ENCODE data around the gene ARRB1. TPM values are rescaled to one million over a fixed set of nuclear protein-coding genes. Genes with fewer than 3 reads are reported as not detected.
A peak's percentile ranks its signal among the peaks of the same experiment; 100 is the strongest.

The ARRB1 gene
- total RNA-seq, 2 experiments from 2014 or later: 26.7 to 27.8 TPM

GRCh38 chr11:75350743-75351540 is 519 bp downstream of the ARRB1 start:
- ChIA-PET CTCF (interaction anchor here (1.7 kb wide), 2 partner anchors 11 to 71 kb away, joined by 5 read pairs; no protein-coding TSS in a partner anchor), POLR2A (interaction anchor here (1.0 to 5.8 kb wide), 6 partner anchors 12 to 80 kb away, joined by 3 to 77 read pairs (median 10); no protein-coding TSS in a partner anchor)
- Histone ChIP-seq H3K4me1 (ENCODE audit: insufficient read depth, low read length) (peaks cover 70% of the 10 kb centered on the region), H3K27me3 (ENCODE audit: control insufficient read depth in 1 of 2, insufficient read depth in 2 of 2, low read length in 2 of 2) (no peaks in the 10 kb centered on the region), H3K9me3 (ENCODE audit: control insufficient read depth in 1 of 2, insufficient read depth in 1 of 2, low read length in 2 of 2) (no peaks in the 10 kb centered on the region), H3K27ac (ENCODE audit: low read depth in 1 of 2, low read length in 2 of 2) (peak overlapping the region; percentile 73 to 80), H3K4me3 (ENCODE audit: low read length) (peak overlapping the region; percentile 74), H3K36me3 (ENCODE audit: insufficient read depth, low read length) (no peaks in the 10 kb centered on the region)
- TF ChIP-seq, protein P1, sequence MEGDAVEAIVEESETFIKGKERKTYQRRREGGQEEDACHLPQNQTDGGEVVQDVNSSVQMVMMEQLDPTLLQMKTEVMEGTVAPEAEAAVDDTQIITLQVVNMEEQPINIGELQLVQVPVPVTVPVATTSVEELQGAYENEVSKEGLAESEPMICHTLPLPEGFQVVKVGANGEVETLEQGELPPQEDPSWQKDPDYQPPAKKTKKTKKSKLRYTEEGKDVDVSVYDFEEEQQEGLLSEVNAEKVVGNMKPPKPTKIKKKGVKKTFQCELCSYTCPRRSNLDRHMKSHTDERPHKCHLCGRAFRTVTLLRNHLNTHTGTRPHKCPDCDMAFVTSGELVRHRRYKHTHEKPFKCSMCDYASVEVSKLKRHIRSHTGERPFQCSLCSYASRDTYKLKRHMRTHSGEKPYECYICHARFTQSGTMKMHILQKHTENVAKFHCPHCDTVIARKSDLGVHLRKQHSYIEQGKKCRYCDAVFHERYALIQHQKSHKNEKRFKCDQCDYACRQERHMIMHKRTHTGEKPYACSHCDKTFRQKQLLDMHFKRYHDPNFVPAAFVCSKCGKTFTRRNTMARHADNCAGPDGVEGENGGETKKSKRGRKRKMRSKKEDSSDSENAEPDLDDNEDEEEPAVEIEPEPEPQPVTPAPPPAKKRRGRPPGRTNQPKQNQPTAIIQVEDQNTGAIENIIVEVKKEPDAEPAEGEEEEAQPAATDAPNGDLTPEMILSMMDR (IDR thresholded peaks at IDR 0.05): no peak
- H3K27me3 Mint-ChIP-seq: no peaks in the 10 kb centered on the region
- ATAC-seq (ENCODE audit: poor library complexity): peak; percentile 63
- H3K27ac Mint-ChIP-seq: peak overlapping the region; percentile 91
- intact Hi-C loops (cut with DNase I, micrococcal nuclease): loop anchor here in 1 of 2 experiments (2.0 kb wide), 1 partner anchor 22 kb away; no protein-coding TSS in a partner anchor
- peaks cover 14% of the 10 kb centered on the region for H3K36me3 Mint-ChIP-seq (ENCODE audit: low read depth)
- H3K9me3 Mint-ChIP-seq: no peaks in the 10 kb centered on the region
- H3K4me1 Mint-ChIP-seq (ENCODE audit: low read depth): peaks cover 71% of the 10 kb centered on the region
- H3K4me3 Mint-ChIP-seq: peak overlapping the region; percentile 91
- peak in 13 of 14 experiments; percentile 14 to 80 (median 30) for DNase-seq

GRCh38 chr11:75350122-75350742 is 1.2 kb downstream of the ARRB1 start:
- Mint-ChIP-seq H3K36me3 (ENCODE audit: low read depth) (peaks cover 14% of the 10 kb centered on the region), H3K27me3 (no peaks in the 10 kb centered on the region), H3K4me1 (ENCODE audit: low read depth) (peaks cover 78% of the 10 kb centered on the region), H3K27ac (peak overlapping the region; percentile 91), H3K9me3 (no peaks in the 10 kb centered on the region), H3K4me3 (peak overlapping the region; percentile 91)
- TF ChIP-seq, protein P1 (IDR thresholded peaks at IDR 0.05): peak; percentile 15
- Histone ChIP-seq H3K4me1 (ENCODE audit: insufficient read depth, low read length) (peaks cover 77% of the 10 kb centered on the region), H3K27ac (ENCODE audit: low read depth in 1 of 2, low read length in 2 of 2) (peak overlapping the region; percentile 73 to 80), H3K36me3 (ENCODE audit: insufficient read depth, low read length) (no peaks in the 10 kb centered on the region), H3K4me3 (ENCODE audit: low read length) (peak overlapping the region; percentile 74), H3K9me3 (ENCODE audit: control insufficient read depth in 1 of 2, insufficient read depth in 1 of 2, low read length in 2 of 2) (no peaks in the 10 kb centered on the region), H3K27me3 (ENCODE audit: control insufficient read depth in 1 of 2, insufficient read depth in 2 of 2, low read length in 2 of 2) (no peaks in the 10 kb centered on the region)
- intact Hi-C loops (cut with DNase I, micrococcal nuclease): loop anchor here in 1 of 2 experiments (2.0 kb wide), 1 partner anchor 21 kb away; no protein-coding TSS in a partner anchor
- ATAC-seq (ENCODE audit: poor library complexity) (no peak), DNase-seq (no peak)
- POLR2A ChIA-PET: interaction anchor here (0.8 to 5.8 kb wide), 6 partner anchors 11 to 182 kb away, joined by 3 to 77 read pairs (median 4); no protein-coding TSS in a partner anchor
- CTCF ChIA-PET: interaction anchor here (1.7 kb wide), 2 partner anchors 10 to 70 kb away, joined by 5 read pairs; no protein-coding TSS in a partner anchor

DNA sequence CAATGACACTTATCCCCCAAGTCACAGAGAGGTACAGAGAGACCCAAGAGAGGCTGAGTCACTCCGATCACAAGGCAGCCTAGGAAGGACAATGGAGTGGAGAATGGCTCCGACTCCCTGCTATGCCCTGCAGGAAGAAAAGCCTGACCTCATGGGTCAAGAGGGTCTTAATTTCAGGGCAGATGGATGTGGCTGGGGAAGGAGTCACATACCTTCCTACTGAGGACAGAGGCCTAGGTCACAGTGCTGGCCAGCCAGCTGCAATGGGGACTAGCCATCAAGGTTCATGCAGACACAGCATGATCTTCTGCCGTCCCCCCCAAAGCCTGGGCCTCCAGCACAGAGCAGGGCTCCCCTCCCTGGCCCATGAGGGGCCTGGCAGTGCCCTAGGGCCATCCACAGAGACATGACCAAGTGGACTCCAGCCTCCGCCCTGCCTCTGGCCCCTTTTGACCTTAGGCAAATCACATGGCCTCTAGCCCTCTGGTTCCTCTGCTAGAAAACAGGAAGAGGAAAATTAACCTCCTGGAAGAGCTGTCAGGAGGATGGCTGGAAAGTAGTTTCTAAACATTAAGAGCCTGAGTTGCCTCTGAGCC is 1.8 kb downstream of the ARRB1 start:
- TF ChIP-seq, protein P1 (IDR thresholded peaks at IDR 0.05): no peak
- H3K27ac Mint-ChIP-seq: peak overlapping the region; percentile 91
- POLR2A ChIA-PET: interaction anchor here (0.8 to 5.8 kb wide), 5 partner anchors 10 to 182 kb away, joined by 3 to 77 read pairs (median 3); no protein-coding TSS in a partner anchor
- CTCF ChIA-PET: interaction anchor here (1.7 kb wide), 2 partner anchors 9 to 70 kb away, joined by 5 read pairs; no protein-coding TSS in a partner anchor
- no peaks in the 10 kb centered on the region for H3K9me3 Mint-ChIP-seq
- Histone ChIP-seq H3K27ac (ENCODE audit: low read depth in 1 of 2, low read length in 2 of 2) (peak overlapping the region; percentile 73 to 80), H3K27me3 (ENCODE audit: control insufficient read depth in 1 of 2, insufficient read depth in 2 of 2, low read length in 2 of 2) (no peaks in the 10 kb centered on the region), H3K9me3 (ENCODE audit: control insufficient read depth in 1 of 2, insufficient read depth in 1 of 2, low read length in 2 of 2) (no peaks in the 10 kb centered on the region), H3K4me3 (ENCODE audit: low read length) (peak overlapping the region; percentile 74), H3K36me3 (ENCODE audit: insufficient read depth, low read length) (no peaks in the 10 kb centered on the region), H3K4me1 (ENCODE audit: insufficient read depth, low read length) (peaks cover 83% of the 10 kb centered on the region)
- peaks cover 84% of the 10 kb centered on the region for H3K4me1 Mint-ChIP-seq (ENCODE audit: low read depth)
- DNase-seq (peak in 2 of 14 experiments; percentile 36 to 38), ATAC-seq (ENCODE audit: poor library complexity) (no peak)
- H3K4me3 Mint-ChIP-seq: peak overlapping the region; percentile 91
- H3K27me3 Mint-ChIP-seq: no peaks in the 10 kb centered on the region
- intact Hi-C loops (cut with DNase I, micrococcal nuclease): loop anchor here (2.0 kb wide), 2 partner anchors 17 to 21 kb away; no protein-coding TSS in a partner anchor
- peaks cover 14% of the 10 kb centered on the region for H3K36me3 Mint-ChIP-seq (ENCODE audit: low read depth)

Measured in CD4-positive, alpha-beta T cell (primary cell).